GM10248 (cell line): ENCODE measurements around the gene FAM13B.

Experiments
- CTCF ChIA-PET: fragments of 300-600 bp; sonication (Branson Sonifier 250); formaldehyde crosslinking; extraction: SDS; loops from one replicate; lab custom pipeline; 2021; ENCODE audit warnings: antibody characterized with exemption; lab: Yijun Ruan, JAX
- POLR2A ChIA-PET: fragments of 350-650 bp; sonication (Branson Sonifier 250); formaldehyde crosslinking; extraction: SDS; loops from one replicate; lab custom pipeline; 2020; ENCODE audit warnings: antibody characterized with exemption; lab: Yijun Ruan, JAX
- DNase-seq: peaks from one replicate; pipeline ENCODE4 v3.0.0; 2012; ENCODE audit errors: extremely low spot score
- CTCF ChIP-seq: IDR thresholded peaks from 2 replicates; pipeline ENCODE4 v1.5.1; 2012; ENCODE audit warnings: mild to moderate bottlenecking, low read depth; ENCODE audit errors: extremely low read depth, missing control alignments, control extremely low read depth

FAM13B gene

GRCh38 chr5:137914758-137915157, 118.1 kb downstream of the FAM13B start:
- no peak for DNase-seq
- no peak for TF ChIP-seq CTCF
- CTCF ChIA-PET = no interaction called here
- POLR2A ChIA-PET = no interaction called here

- TF ChIP-seq CTCF = no peak
- ChIA-PET POLR2A (interaction anchor here (0.7 to 1.2 kb wide), 2 partner anchors 13 to 54 kb away, joined by 3 read pairs; partner anchors contain the start of gene PKD2L2), CTCF (interaction anchor here (1.2 to 2.2 kb wide), 5 partner anchors 13 to 149 kb away, joined by 3 to 16 read pairs (median 5); partner anchors contain the start of gene PKD2L2)
- DNase-seq = no peak
These were observed 130.3 kb downstream of the FAM13B start for GRCh38 chr5:137902408-137903133.

- TF ChIP-seq CTCF = no peak
- no peak for DNase-seq
- CTCF ChIA-PET = interaction anchor here (0.9 to 2.2 kb wide), 3 partner anchors 10 to 24 kb away, joined by 3 to 16 read pairs (median 4); partner anchors contain the start of gene PKD2L2
- POLR2A ChIA-PET = no interaction called here
These were observed 131.7 kb downstream of the FAM13B start for GRCh38 chr5:137901011-137901817.

- POLR2A ChIA-PET = no interaction called here
- CTCF ChIA-PET = no interaction called here
- no peak for DNase-seq
- no peak for TF ChIP-seq CTCF
These were observed 133.4 kb downstream of the FAM13B start for GRCh38 chr5:137899493-137899892.

- no peak for TF ChIP-seq CTCF
- POLR2A ChIA-PET = no interaction called here
- CTCF ChIA-PET = interaction anchor here (1.8 to 2.0 kb wide), 2 partner anchors 9 to 12 kb away, joined by 4 to 9 read pairs; no protein-coding TSS in a partner anchor
- no peak for DNase-seq
These were observed 136.3 kb downstream of the FAM13B start for GRCh38 chr5:137896560-137896959.

- POLR2A ChIA-PET = no interaction called here
- DNase-seq = no peak
- CTCF ChIA-PET = no interaction called here
- TF ChIP-seq CTCF = no peak
These were observed 138.3 kb downstream of the FAM13B start for GRCh38 chr5:137894586-137894985.
